B cell (primary cell): ENCODE results near the gene PSMD9. TPM values are rescaled to one million over a fixed set of nuclear protein-coding genes. Genes with fewer than 3 reads are reported as not detected.
"Not testable (repeated sequence)": the region's sequence is repeated elsewhere in the genome, so short reads cannot be mapped to it uniquely, and the experiment has no call there.

Experiments used
- ATAC-seq: fragments of 200-7000 bp; cut with Tn5 transposase; one replicate; pipeline ENCODE4 v1.10.0; 2021; ENCODE audit warnings: low read depth, mild to moderate bottlenecking, moderate number of reproducible peaks, moderate library complexity
- CTCF ChIA-PET: fragments of 350-600 bp; sonication (Branson Sonifier 250); formaldehyde crosslinking; loops from one replicate; lab custom pipeline; 2021; ENCODE audit warnings: antibody characterized with exemption, inconsistent platforms; lab: Charles Lee
- POLR2A ChIA-PET: fragments of 350-600 bp; sonication (Branson Sonifier 250); formaldehyde crosslinking; loops from one replicate; lab custom pipeline; 2021; ENCODE audit warnings: antibody characterized with exemption; lab: Charles Lee
- DNase-seq: peaks from one replicate; pipeline ENCODE4 v3.0.0; 2013
- H2AFZ ChIP-seq: 2 replicates; pipeline ENCODE4 v1.6.1; 2012; ENCODE audit warnings: mild to moderate bottlenecking, low read depth, low read length; ENCODE audit not compliant: insufficient read depth, poor library complexity, severe bottlenecking
- H3K27ac ChIP-seq, 2 donors: 1 replicate in 1 of 2; 2 replicates in 1 of 2; pipeline ENCODE4 v1.5.1; 2012 to 2013; ENCODE audit warnings: low read length in 2 of 2, mild to moderate bottlenecking in 2 of 2, moderate library complexity in 1 of 2
- H3K27me3 ChIP-seq, 4 experiments: fragments of 200-600 bp in 1 of 4; sonication (generic) in 1 of 4; replicated peaks in 1 of 4; 1 replicate in 2 of 4; 2 replicates in 2 of 4; pipeline versions ENCODE4 v1.6.1 to v1.7.0; 2013 to 2016; ENCODE audit warnings: low read length in 3 of 4, mild to moderate bottlenecking in 2 of 4, mixed read lengths in 1 of 4, moderate library complexity in 1 of 4; ENCODE audit not compliant: insufficient read depth in 4 of 4, control insufficient read depth in 3 of 4; ENCODE audit errors: control extremely low read depth in 1 of 4
- H3K36me3 ChIP-seq, 2 experiments: replicated peaks in 1 of 2; 1 replicate in 1 of 2; 2 replicates in 1 of 2; pipeline versions ENCODE4 v1.6.1 to v1.7.1; 2013; ENCODE audit warnings: low read length in 1 of 2; ENCODE audit not compliant: insufficient read depth in 2 of 2, control insufficient read depth in 1 of 2; ENCODE audit errors: control extremely low read depth in 1 of 2, extremely low read depth in 1 of 2
- H3K4me1 ChIP-seq, 2 donors: fragments of 200-600 bp in 1 of 2; sonication (generic) in 1 of 2; 1 replicate in 1 of 2; 2 replicates in 1 of 2; pipeline versions ENCODE4 v1.5.1 to v1.6.1; 2013 to 2017; ENCODE audit warnings: low read length in 2 of 2; ENCODE audit not compliant: control insufficient read depth in 2 of 2, insufficient read depth in 2 of 2
- H3K4me2 ChIP-seq: replicated peaks from 2 replicates; pipeline ENCODE3; 2012; ENCODE audit warnings: mild to moderate bottlenecking, low read depth, low read length; ENCODE audit not compliant: poor library complexity, severe bottlenecking
- H3K4me3 ChIP-seq, 5 experiments: fragments of 200-600 bp in 1 of 5; sonication (generic) in 1 of 5; 1 replicate in 3 of 5; 2 replicates in 2 of 5; pipeline versions ENCODE4 v1.5.1 to v1.7.0; 2011 to 2016; ENCODE audit warnings: low read length in 4 of 5, mild to moderate bottlenecking in 4 of 5, low read depth in 2 of 5, control low read depth in 1 of 5, moderate library complexity in 1 of 5; ENCODE audit not compliant: insufficient read depth in 1 of 5; ENCODE audit errors: control extremely low read depth in 1 of 5, extremely low read depth in 1 of 5
- H3K79me2 ChIP-seq: fragments of 200-600 bp; sonication (generic); one replicate; pipeline ENCODE4 v1.6.0; 2016; ENCODE audit warnings: low read length; ENCODE audit not compliant: control insufficient read depth, insufficient read depth
- H3K9ac ChIP-seq: fragments of 200-600 bp; sonication (generic); 2 replicates; pipeline ENCODE4 v1.6.1; 2017; ENCODE audit warnings: mild to moderate bottlenecking, low read length, moderate library complexity
- H3K9me3 ChIP-seq, 3 donors: one replicate each; pipeline versions ENCODE4 v1.6.1 to v1.7.1; 2013; ENCODE audit warnings: low read length in 2 of 3; ENCODE audit not compliant: control insufficient read depth in 2 of 3, insufficient read depth in 1 of 3; ENCODE audit errors: control extremely low read depth in 1 of 3
- H4K20me1 ChIP-seq: 2 replicates; pipeline ENCODE4 v1.6.0; 2012; ENCODE audit warnings: mild to moderate bottlenecking, low read length; ENCODE audit not compliant: insufficient read depth, control insufficient read depth, poor library complexity, severe bottlenecking
- H3K27ac Mint-ChIP-seq: one replicate; pipeline ENCODE4 v1.8.0; 2021; ENCODE audit warnings: mixed read lengths
- H3K27me3 Mint-ChIP-seq: one replicate; pipeline ENCODE4 v1.8.0; 2021; ENCODE audit warnings: mixed read lengths
- H3K4me1 Mint-ChIP-seq: one replicate; pipeline ENCODE4 v1.8.0; 2021; ENCODE audit warnings: mixed read lengths
- H3K4me3 Mint-ChIP-seq: one replicate; pipeline ENCODE4 v1.8.0; 2021; ENCODE audit warnings: mixed read lengths
- H3K9me3 Mint-ChIP-seq: one replicate; pipeline ENCODE4 v1.8.0; 2022; ENCODE audit warnings: mixed read lengths; ENCODE audit not compliant: insufficient read depth
- EZH2 ChIP-seq: IDR thresholded peaks from 2 replicates; pipeline ENCODE4 v1.6.1; 2012; ENCODE audit warnings: borderline replicate concordance, low read depth, mild to moderate bottlenecking, moderate library complexity, low read length; ENCODE audit not compliant: insufficient read depth, poor library complexity, severe bottlenecking
- WGBS: methylation state at CpG from one replicate; pipeline ENCODE4 v1.1.5; 2013; ENCODE audit warnings: missing lambda C conversion rate; ENCODE audit not compliant: insufficient coverage; 5-methylcytosine and 5-hydroxymethylcytosine counted together
- intact Hi-C: fragments of 100-400 bp; cut with micrococcal nuclease; formaldehyde crosslinking; loops from one replicate; pipeline ENCODE4 v1.10.0; 2022
- polyA plus RNA-seq: library from polyadenylated mRNA; depleted of rRNA; stranded (reverse); fragments of >200 nt; gene quantifications from 2 replicates; pipeline ENCODE4 v1.2.3, GENCODE V29; 2012
- total RNA-seq, 2 donors: library from RNA; stranded (reverse); fragments of 120-200 nt in 1 of 2; gene quantifications; 1 replicate in 1 of 2; 2 replicates in 1 of 2; pipeline versions ENCODE4 v1.2.3 to v1.2.4, GENCODE V29; 2013 to 2022
- TF ChIP-seq, protein P1 (sequence below): fragments of 200-600 bp; IDR thresholded peaks from one replicate; pipeline ENCODE4 v1.8.0; 2022; ENCODE audit warnings: antibody characterized with exemption, mild to moderate bottlenecking

PSMD9 gene
- total and polyA plus RNA-seq, 2 donors (not counting 1 experiment from before 2014, with no cell fraction given): 37.1 to 83.4 TPM

DNA sequence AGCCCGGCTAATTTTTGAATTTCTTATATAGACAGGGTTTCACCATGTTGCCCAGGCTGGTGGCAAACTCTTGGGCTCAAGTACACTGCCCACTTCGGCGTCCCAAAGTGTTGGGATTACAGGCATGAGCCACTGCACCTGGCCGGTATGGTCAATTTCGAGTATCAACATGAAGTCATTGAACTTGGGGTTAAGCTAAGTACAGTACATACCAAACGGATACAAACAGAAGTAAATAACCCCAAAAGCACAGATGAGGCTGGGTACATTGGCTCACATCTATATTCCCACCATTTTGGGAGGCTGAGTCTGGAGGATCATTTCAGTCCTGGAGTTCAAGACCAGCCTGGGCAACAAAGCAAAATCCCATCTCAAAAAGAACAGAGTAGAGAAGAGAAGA, 13.0 kb upstream of the PSMD9 start:
- Histone ChIP-seq H3K9ac (no peak overlapping the region), H3K4me2 (no peak overlapping the region)
- WGBS: 100% methylated on average over 3 of the region's 6 CpGs

DNA sequence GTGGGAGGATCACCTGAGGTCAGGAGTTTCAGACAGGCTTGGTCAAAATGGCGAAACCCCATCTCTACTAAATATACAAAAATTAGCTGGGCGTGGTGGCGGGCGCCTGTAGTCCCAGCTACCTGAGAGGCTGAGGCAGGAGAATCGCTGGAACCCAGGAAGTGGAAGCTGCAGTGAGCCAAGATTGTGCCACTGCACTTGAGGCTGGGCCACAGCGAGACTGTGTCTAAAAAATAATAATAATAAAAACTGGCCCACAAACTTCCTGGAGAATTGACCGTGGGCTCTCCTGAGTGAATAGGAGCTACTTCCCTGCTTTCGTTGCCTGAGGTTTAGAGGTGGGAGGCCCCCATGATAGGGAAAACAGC, 12.5 kb upstream of the PSMD9 start:
- H4K20me1 ChIP-seq, H3K27ac Mint-ChIP-seq, H3K27me3 ChIP-seq, H3K36me3 ChIP-seq, intact Hi-C loops, H3K4me2 ChIP-seq, H3K4me3 ChIP-seq, CTCF ChIA-PET, H3K27ac ChIP-seq, H2AFZ ChIP-seq, H3K4me3 Mint-ChIP-seq, DNase-seq, H3K4me1 ChIP-seq, POLR2A ChIA-PET, H3K9me3 ChIP-seq, H3K27me3 Mint-ChIP-seq, H3K9me3 Mint-ChIP-seq, ATAC-seq, H3K4me1 Mint-ChIP-seq, H3K9ac ChIP-seq, H3K79me2 ChIP-seq: not testable (repeated sequence)
- 100% methylated on average over 5 of the region's 8 CpGs for WGBS

More for the DNA sequence above, 13.0 kb upstream of the PSMD9 start:
- no peak for ATAC-seq
- H4K20me1 ChIP-seq: no peaks in the 10 kb centered on the region
- H2AFZ ChIP-seq: no peak overlapping the region
- ChIA-PET POLR2A (no interaction called here), CTCF (no interaction called here)
- peaks cover 0 to 5% of the 10 kb centered on the region in 2 donors for H3K4me1 ChIP-seq
- H3K9me3 ChIP-seq: no peaks in the 10 kb centered on the region
- Mint-ChIP-seq H3K27ac (no peak overlapping the region), H3K4me3 (no peak overlapping the region), H3K9me3 (no peaks in the 10 kb centered on the region), H3K4me1 (peaks cover 3% of the 10 kb centered on the region), H3K27me3 (no peaks in the 10 kb centered on the region)
- no peaks in the 10 kb centered on the region for H3K79me2 ChIP-seq
- H3K4me3 ChIP-seq: no peak overlapping the region
- H3K27ac ChIP-seq: no peak overlapping the region
- no peaks in the 10 kb centered on the region for H3K27me3 ChIP-seq
- intact Hi-C loops: no loop called here
- no peaks in the 10 kb centered on the region for H3K36me3 ChIP-seq
- DNase-seq: no peak
- no peak for TF ChIP-seq EZH2
- TF ChIP-seq, protein P1, sequence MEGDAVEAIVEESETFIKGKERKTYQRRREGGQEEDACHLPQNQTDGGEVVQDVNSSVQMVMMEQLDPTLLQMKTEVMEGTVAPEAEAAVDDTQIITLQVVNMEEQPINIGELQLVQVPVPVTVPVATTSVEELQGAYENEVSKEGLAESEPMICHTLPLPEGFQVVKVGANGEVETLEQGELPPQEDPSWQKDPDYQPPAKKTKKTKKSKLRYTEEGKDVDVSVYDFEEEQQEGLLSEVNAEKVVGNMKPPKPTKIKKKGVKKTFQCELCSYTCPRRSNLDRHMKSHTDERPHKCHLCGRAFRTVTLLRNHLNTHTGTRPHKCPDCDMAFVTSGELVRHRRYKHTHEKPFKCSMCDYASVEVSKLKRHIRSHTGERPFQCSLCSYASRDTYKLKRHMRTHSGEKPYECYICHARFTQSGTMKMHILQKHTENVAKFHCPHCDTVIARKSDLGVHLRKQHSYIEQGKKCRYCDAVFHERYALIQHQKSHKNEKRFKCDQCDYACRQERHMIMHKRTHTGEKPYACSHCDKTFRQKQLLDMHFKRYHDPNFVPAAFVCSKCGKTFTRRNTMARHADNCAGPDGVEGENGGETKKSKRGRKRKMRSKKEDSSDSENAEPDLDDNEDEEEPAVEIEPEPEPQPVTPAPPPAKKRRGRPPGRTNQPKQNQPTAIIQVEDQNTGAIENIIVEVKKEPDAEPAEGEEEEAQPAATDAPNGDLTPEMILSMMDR: no peak
